ENCODE results near the gene ENPP1. TPM values are rescaled to one million over a fixed set of nuclear protein-coding genes. Genes with fewer than 3 reads are reported as not detected.
A peak's percentile ranks its signal among the peaks of the same experiment; 100 is the strongest.

Gene ENPP1
- total and polyA plus RNA-seq, 2 donors (not counting 1 experiment from before 2014, with no cell fraction given): 0.13 to 0.42 TPM

- CTCF ChIA-PET: interaction anchor here (1.0 to 6.1 kb wide), 11 partner anchors 8 to 561 kb away, joined by 3 to 88 read pairs (median 6); no protein-coding TSS in a partner anchor
- TF ChIP-seq CTCF (IDR thresholded peaks at IDR 0.05): peak; percentile 67
- TF ChIP-seq EZH2 (IDR thresholded peaks at IDR 0.05; ENCODE audit: borderline replicate concordance, insufficient read depth, low read depth, low read length, poor library complexity, severe bottlenecking): no peak
- ATAC-seq (ENCODE audit: low read depth): peak; percentile 53
- peaks cover 0 to 13% (median 0%) of the 10 kb centered on the region in 4 experiments for H3K27me3 ChIP-seq (replicated peaks in 1 of 4; ENCODE audit: control extremely low read depth in 1 of 4, control insufficient read depth in 3 of 4, insufficient read depth in 4 of 4, low read length in 3 of 4)
- peaks cover 5 to 16% (median 13%) of the 10 kb centered on the region in 3 donors for H3K9me3 ChIP-seq (ENCODE audit: control extremely low read depth in 1 of 3, control insufficient read depth in 2 of 3, insufficient read depth in 1 of 3, low read length in 2 of 3)
- peak; percentile 62 for DNase-seq
- Mint-ChIP-seq H3K4me3 (no peak overlapping the region), H3K27ac (no peak overlapping the region), H3K4me1 (no peaks in the 10 kb centered on the region), H3K9me3 (ENCODE audit: insufficient read depth) (peaks cover 2% of the 10 kb centered on the region), H3K27me3 (peaks cover 4% of the 10 kb centered on the region)
- H3K36me3 ChIP-seq (replicated peaks in 1 of 2; ENCODE audit: control extremely low read depth in 1 of 2, control insufficient read depth in 1 of 2, extremely low read depth in 1 of 2, insufficient read depth in 2 of 2, low read length in 1 of 2): no peaks in the 10 kb centered on the region
- no peak overlapping the region for H3K27ac ChIP-seq (ENCODE audit: low read length in 2 of 2)
- no peaks in the 10 kb centered on the region for H3K79me2 ChIP-seq (ENCODE audit: control insufficient read depth, insufficient read depth, low read length)
- 21% methylated on average over 2 of the region's 2 CpGs for WGBS (ENCODE audit: insufficient coverage)
- intact Hi-C loops (cut with micrococcal nuclease): no loop called here
- H2AFZ ChIP-seq (ENCODE audit: insufficient read depth, low read depth, low read length, poor library complexity, severe bottlenecking): no peak overlapping the region
- H3K9ac ChIP-seq (ENCODE audit: low read length): no peak overlapping the region
- H3K4me2 ChIP-seq (replicated peaks; ENCODE audit: low read depth, low read length, poor library complexity, severe bottlenecking): no peak overlapping the region
- H3K4me3 ChIP-seq (ENCODE audit: control extremely low read depth in 1 of 5, extremely low read depth in 1 of 5, insufficient read depth in 1 of 5, low read depth in 2 of 5, low read length in 4 of 5): no peak overlapping the region
- H3K4me1 ChIP-seq (ENCODE audit: control insufficient read depth in 2 of 2, insufficient read depth in 2 of 2, low read length in 2 of 2): no peaks in the 10 kb centered on the region
- POLR2A ChIA-PET: no interaction called here
- H4K20me1 ChIP-seq (ENCODE audit: control insufficient read depth, insufficient read depth, low read length, poor library complexity, severe bottlenecking): no peaks in the 10 kb centered on the region
These were observed 115.5 kb downstream of the ENPP1 start for GRCh38 chr6:131923356-131923755.

GRCh38 chr6:131924881-131925474 is 117.2 kb downstream of the ENPP1 start:
- CTCF ChIA-PET: interaction anchor here (0.7 to 6.1 kb wide), 19 partner anchors 9 to 599 kb away, joined by 3 to 88 read pairs (median 4); partner anchors contain the start of gene CCN2
- Mint-ChIP-seq H3K4me1 (no peaks in the 10 kb centered on the region), H3K9me3 (ENCODE audit: insufficient read depth) (peaks cover 2% of the 10 kb centered on the region), H3K27me3 (no peaks in the 10 kb centered on the region), H3K4me3 (no peak overlapping the region), H3K27ac (no peak overlapping the region)
- Histone ChIP-seq H3K4me3 (ENCODE audit: control extremely low read depth in 1 of 5, extremely low read depth in 1 of 5, insufficient read depth in 1 of 5, low read depth in 2 of 5, low read length in 4 of 5) (no peak overlapping the region), H3K4me1 (ENCODE audit: control insufficient read depth in 2 of 2, insufficient read depth in 2 of 2, low read length in 2 of 2) (no peaks in the 10 kb centered on the region), H2AFZ (ENCODE audit: insufficient read depth, low read depth, low read length, poor library complexity, severe bottlenecking) (no peak overlapping the region), H3K27ac (ENCODE audit: low read length in 2 of 2) (no peak overlapping the region), H3K79me2 (ENCODE audit: control insufficient read depth, insufficient read depth, low read length) (no peaks in the 10 kb centered on the region), H3K4me2 (replicated peaks; ENCODE audit: low read depth, low read length, poor library complexity, severe bottlenecking) (no peak overlapping the region), H3K9ac (ENCODE audit: low read length) (no peak overlapping the region), H3K9me3 (ENCODE audit: control extremely low read depth in 1 of 3, control insufficient read depth in 2 of 3, insufficient read depth in 1 of 3, low read length in 2 of 3) (peaks cover 5 to 16% (median 7%) of the 10 kb centered on the region in 3 donors), H3K27me3 (replicated peaks in 1 of 4; ENCODE audit: control extremely low read depth in 1 of 4, control insufficient read depth in 3 of 4, insufficient read depth in 4 of 4, low read length in 3 of 4) (peaks cover 0 to 6% (median 0%) of the 10 kb centered on the region in 4 experiments), H3K36me3 (replicated peaks in 1 of 2; ENCODE audit: control extremely low read depth in 1 of 2, control insufficient read depth in 1 of 2, extremely low read depth in 1 of 2, insufficient read depth in 2 of 2, low read length in 1 of 2) (no peaks in the 10 kb centered on the region), H4K20me1 (ENCODE audit: control insufficient read depth, insufficient read depth, low read length, poor library complexity, severe bottlenecking) (no peaks in the 10 kb centered on the region)
- intact Hi-C loops (cut with micrococcal nuclease): loop anchor here (1.0 to 2.0 kb wide), 3 partner anchors 236 to 374 kb away; no protein-coding TSS in a partner anchor
- POLR2A ChIA-PET: no interaction called here
- DNase-seq (peak; percentile 42), ATAC-seq (ENCODE audit: low read depth) (peak; percentile 28)
- no peak for TF ChIP-seq EZH2 (IDR thresholded peaks at IDR 0.05; ENCODE audit: borderline replicate concordance, insufficient read depth, low read depth, low read length, poor library complexity, severe bottlenecking)
- TF ChIP-seq CTCF (IDR thresholded peaks at IDR 0.05): peak; percentile 46
- WGBS (ENCODE audit: insufficient coverage): no CpG with 5 or more reads among the region's 4 CpGs
